D721Med (cell line): ENCODE results near the gene CELF6.

Source experiments
- DNase-seq: peaks from one replicate; pipeline ENCODE4 v3.0.0; 2011; ENCODE audit warnings: low spot score; ENCODE audit not compliant: insufficient read length
- FAIRE-seq: peaks from 2 replicates; lab custom pipeline; 2011; peaks lifted over from hg19 to GRCh38; lab: Jason Lieb, UNC
- CTCF ChIP-seq: IDR thresholded peaks from 2 replicates; pipeline ENCODE4 v1.5.1; 2012; ENCODE audit warnings: mild to moderate bottlenecking, control low read depth; ENCODE audit not compliant: insufficient read depth; ENCODE audit errors: missing control alignments

Gene CELF6

GRCh38 chr15:72354496-72354895 lies 34.5 kb upstream of the CELF6 start:
- TF ChIP-seq CTCF = no peak
- FAIRE-seq = no peak
- DNase-seq = no peak

- TF ChIP-seq CTCF = no peak
- no peak for DNase-seq
- no peak for FAIRE-seq
These were observed 33.3 kb upstream of the CELF6 start for GRCh38 chr15:72353266-72353665.

GRCh38 chr15:72345806-72346205 lies 25.8 kb upstream of the CELF6 start:
- no peak for FAIRE-seq
- no peak for TF ChIP-seq CTCF
- DNase-seq = no peak

GRCh38 chr15:72345280-72345679 lies 25.3 kb upstream of the CELF6 start:
- no peak for DNase-seq
- no peak for FAIRE-seq
- no peak for TF ChIP-seq CTCF

GRCh38 chr15:72344602-72345001 lies 24.6 kb upstream of the CELF6 start:
- DNase-seq = no peak
- FAIRE-seq = no peak
- no peak for TF ChIP-seq CTCF

GRCh38 chr15:72342385-72342784 lies 22.4 kb upstream of the CELF6 start:
- DNase-seq (no peak), FAIRE-seq (no peak)
- peak; percentile 66 for TF ChIP-seq CTCF

- FAIRE-seq (no peak), DNase-seq (no peak)
- TF ChIP-seq CTCF = peak; percentile 18
These were observed 21.4 kb upstream of the CELF6 start for GRCh38 chr15:72341361-72341760.
